ENCODE data around the gene ATAD3A.
"Not testable (repeated sequence)": the region's sequence is repeated elsewhere in the genome, so short reads cannot be mapped to it uniquely, and the experiment has no call there.

- not testable (repeated sequence) for TF ChIP-seq POU6F1 (CRISPR knock-in tag; IDR thresholded peaks at IDR 0.05; ENCODE audit: borderline replicate concordance, low read depth); OSR1 (CRISPR knock-in tag; IDR thresholded peaks at IDR 0.05); ZFP3 (CRISPR knock-in tag; IDR thresholded peaks at IDR 0.05); TSHZ2 (CRISPR knock-in tag; IDR thresholded peaks at IDR 0.05); PATZ1 (CRISPR knock-in tag; IDR thresholded peaks at IDR 0.05; ENCODE audit: borderline replicate concordance); PPARA (CRISPR knock-in tag; IDR thresholded peaks at IDR 0.05; ENCODE audit: borderline replicate concordance); TOX (CRISPR knock-in tag; IDR thresholded peaks at IDR 0.05; ENCODE audit: borderline replicate concordance); ARNTL (CRISPR knock-in tag; IDR thresholded peaks at IDR 0.05; ENCODE audit: borderline replicate concordance, low read depth); ZC3H10 (CRISPR knock-in tag; IDR thresholded peaks at IDR 0.05)
Observed at GRCh38 chr1:1472053-1472876, 39.7 kb upstream of the ATAD3A start.
